DMS153 (cell line): ENCODE data around the gene CSTPP1.
"Not testable (repeated sequence)": the region's sequence is repeated elsewhere in the genome, so short reads cannot be mapped to it uniquely, and the experiment has no call there.

ENCODE experiments used
- DNase-seq: peaks from one replicate; lab custom pipeline; 2025; lab: John Stamatoyannopoulos, UW

Gene CSTPP1

DNA sequence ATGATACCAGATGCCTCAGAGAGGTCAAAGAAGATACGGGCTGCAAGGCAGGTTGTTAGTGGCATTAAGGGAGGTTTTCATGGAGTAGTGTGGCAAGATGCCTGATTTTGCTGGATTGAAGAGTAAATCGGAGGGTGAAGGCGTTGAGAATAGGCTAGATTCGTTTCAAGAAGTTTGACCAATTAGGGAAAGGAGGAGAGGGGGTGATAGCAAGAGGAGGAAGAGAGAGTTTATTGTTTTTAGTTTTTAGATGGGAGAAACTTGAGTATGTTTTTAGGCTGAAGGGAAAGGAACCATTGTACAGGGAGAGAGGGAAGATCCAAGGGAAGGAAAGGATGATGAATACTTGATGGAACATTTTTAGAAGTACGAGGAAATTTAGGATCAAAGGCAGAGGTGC lies 16.5 kb downstream of the CSTPP1 start:
- DNase-seq = no peak

DNA sequence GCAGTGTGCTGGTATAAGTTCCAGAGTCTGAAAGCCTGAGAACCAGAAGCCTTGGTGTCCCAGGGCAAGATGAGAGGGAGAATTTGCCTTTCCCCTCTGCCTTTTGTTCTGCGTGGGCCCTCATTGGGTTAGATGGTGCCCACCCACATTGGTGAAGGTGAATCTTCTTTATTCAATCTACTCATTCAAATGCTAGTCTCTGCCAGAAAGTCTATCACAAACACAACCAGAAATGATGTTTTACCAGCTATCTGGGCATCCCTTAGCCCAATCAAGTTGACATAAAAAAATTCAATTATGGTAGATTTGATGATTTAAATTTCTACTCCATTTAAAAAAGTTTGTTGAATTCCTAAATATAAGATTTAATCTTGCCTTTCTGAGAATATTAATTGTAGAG lies 22.2 kb downstream of the CSTPP1 start:
- no peak for DNase-seq

DNA sequence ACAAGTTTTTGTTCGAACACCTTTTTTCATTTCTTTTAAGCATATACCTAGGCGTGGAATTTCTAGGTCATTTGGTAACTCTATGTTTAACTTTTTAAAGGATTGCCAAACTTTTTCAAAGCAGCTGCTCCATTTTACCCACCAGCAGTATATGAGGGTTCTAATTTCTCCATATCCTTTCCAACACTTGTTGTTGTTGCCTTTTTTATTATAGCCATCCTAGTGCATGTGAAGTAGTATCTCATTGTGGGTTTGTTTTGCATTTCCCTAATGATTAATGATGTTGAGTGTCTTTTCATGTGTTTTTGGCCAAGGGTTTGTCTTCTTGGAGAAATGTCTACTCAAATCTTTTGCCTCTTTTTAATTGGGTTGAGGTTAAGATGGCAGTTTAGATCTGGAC lies 24.5 kb downstream of the CSTPP1 start:
- DNase-seq = no peak

DNA sequence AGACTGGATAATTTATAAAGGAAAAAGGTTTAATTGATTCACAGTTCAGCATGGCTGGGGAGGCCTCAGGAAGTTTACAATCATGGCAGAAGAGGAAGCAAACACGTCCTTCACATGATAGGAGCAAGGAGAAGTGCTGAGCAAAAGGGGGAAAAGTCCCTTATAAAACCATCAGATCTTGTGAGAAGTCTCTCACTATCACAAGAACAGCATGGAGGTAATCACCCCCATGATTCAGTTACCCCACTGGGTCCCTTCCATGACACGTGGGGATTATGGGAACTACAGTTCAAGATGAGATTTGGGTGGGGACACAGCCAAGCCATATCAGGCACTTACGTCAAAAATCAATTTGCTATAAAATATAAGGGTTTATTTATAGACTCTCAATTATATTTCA lies 25.3 kb downstream of the CSTPP1 start:
- not testable (repeated sequence) for DNase-seq

DNA sequence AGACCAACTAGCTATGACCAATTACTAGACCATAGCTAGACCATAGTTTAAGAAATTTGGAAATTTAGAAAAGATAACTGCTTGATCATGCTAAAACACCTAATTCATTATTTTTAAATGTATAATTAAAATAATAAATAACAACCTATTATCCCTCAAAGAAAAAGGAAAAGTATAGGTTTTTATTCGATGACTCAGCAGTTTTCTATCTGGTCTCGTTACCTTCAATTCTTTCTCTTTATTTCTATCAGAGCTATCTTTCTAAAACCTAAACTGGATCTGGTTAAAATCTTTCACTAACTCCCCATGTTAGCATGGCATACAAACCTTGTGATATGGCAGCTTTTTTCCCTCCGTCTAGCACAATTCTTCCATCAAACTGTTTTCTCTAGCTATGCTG lies 27.3 kb downstream of the CSTPP1 start:
- DNase-seq = no peak

DNA sequence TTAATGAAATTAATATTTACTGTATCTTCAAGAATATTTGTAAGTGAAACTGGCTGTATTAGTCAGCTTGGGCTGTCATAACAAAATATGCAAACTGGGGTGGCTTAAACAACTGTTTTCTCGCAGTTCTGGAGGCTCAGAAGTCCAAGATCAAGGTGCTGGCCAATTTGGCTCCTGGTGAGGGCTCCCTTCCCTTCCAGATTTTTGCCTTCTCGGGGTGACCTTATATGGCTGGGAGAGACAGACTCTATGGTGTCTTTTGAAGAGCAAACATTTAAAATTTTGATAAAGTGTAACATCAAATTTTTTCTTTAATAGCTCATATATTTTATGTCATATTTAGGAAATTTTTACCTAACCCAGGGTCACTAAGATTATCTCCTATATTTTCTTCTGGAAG lies 30.2 kb downstream of the CSTPP1 start:
- DNase-seq = no peak

DNA sequence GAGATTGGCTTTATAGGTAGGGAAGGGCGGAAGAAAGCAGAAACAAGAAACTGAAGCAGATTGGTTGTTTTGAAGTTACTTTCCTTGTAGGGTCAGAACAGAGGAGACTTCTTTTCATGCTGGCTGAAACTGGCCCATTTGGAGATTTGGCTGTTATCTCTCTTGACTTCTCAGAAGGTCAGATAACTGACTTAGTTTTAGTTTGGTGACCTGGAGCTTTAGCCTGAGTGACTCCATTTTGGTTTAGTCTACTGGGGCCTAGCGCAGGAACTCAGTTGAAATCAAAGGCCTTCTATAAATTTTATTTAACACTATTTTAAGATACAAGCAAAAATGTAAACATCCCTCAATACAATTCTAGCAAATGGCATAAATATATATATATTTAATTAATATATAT lies 31.4 kb downstream of the CSTPP1 start:
- DNase-seq = no peak

DNA sequence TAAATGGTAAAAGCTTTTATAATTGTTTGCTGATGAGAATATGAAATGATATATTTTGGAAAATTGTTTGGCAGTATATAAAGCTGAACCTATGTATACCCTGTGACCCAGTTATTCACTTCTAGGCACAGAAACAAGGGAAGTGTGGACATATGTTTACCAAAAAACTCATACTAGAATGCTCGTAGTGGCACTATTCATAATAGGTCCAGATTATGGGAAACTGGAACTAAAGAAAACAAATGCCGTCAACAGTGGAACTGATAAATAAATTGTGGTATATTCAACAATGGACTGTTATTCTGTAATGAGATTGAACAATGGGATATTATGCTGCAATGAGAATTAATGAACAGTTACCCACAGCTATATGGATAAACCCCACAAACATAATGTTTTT lies 32.8 kb downstream of the CSTPP1 start:
- DNase-seq = no peak

DNA sequence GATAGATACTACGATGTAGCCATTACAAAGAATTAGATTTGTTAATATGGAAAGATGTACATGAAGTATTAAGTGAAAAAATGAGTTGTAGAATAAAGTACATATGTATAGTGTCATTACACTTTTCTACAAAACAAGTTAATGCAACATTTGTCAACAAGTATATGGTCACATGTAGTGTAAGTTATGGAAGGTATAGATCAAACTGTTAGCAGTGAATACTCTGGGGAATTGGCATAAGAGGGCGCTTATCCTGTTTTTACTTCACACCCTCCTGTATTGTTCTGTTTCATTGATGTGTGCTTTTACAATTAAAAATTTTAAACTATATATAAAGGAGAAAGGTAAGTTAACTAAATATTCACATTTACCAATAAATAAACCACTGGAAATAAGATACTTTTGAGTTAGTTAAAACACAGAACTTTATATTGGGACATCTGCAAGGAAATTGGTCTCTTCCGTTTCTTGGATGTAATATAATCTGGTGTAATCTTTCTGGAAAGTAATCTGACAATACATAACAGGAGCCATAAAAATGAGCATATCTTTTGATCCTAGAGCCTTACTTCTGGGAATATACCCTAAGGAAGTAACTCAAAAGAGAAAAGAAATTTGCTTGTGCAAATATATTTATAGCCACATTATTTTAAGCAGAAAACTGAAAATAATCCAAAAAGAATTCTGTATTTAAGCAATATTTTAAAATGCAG lies 34.5 kb downstream of the CSTPP1 start:
- no peak for DNase-seq

DNA sequence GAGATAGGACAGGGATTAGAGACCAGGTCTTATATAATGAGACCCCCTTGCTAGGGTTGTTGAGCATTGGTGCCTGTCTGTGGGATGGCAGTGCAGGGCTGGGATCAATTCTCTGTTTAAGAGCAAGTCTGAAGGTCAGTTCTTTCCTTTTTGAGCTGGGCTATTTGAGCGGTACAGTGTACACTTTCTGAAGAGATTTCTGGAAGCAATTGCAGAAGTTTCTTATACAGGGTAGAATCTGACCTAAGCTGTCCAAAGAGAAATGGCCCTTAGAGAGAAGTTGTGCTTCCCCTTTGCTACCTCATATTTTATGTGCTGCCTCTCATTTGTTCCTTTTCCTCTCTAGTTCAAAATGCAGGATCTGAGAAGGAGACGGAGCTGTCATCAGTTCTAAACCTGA lies 35.8 kb downstream of the CSTPP1 start:
- no peak for DNase-seq

DNA sequence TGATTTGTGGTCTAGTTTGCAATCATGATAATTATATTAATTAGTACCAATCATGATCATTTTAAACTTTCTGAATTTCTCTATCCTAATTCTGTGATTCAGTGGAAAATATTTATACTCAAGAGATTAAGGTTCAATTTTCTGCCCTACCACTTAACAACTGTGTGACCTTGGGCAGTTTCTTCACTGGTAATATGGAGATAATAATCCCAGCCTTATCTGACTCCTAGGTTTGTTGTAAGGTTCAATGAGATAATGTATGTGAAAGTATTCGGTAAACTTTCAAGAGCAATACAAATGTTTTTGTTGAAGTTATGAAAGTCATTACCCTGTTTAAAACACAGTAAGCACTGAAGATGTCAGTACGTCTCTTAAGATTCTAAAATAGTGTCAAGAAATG lies 36.3 kb downstream of the CSTPP1 start:
- no peak for DNase-seq

DNA sequence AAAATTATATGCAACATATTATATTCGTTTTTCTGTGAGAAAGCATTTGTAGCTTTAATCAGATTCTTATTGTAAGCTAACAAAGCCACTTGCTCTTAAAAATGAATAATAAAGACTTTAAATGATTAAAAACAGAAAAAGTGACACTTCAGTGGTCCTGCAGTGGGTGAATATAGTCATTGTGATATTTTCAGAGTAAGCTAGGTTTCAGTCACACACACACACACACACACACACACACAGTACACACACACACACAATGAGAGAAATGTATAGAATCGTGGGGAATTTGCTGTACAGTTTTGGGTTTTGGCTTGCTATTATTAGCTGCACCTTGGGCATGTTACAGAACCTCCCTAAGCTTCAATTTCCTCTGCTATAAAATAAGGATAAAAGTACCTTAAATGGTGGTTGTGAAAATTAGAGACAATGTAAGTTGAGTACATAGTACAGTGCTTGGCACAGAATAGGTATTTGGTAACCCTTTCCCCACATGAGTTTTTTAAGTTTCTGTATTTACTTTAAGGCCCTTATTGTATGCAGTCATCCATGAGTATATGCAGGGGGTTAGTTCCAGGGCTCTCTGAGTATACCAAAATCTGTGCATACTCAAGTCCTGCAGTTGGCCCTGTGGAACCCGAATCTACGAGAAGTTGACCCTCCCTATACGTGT lies 39.8 kb downstream of the CSTPP1 start:
- no peak for DNase-seq

DNA sequence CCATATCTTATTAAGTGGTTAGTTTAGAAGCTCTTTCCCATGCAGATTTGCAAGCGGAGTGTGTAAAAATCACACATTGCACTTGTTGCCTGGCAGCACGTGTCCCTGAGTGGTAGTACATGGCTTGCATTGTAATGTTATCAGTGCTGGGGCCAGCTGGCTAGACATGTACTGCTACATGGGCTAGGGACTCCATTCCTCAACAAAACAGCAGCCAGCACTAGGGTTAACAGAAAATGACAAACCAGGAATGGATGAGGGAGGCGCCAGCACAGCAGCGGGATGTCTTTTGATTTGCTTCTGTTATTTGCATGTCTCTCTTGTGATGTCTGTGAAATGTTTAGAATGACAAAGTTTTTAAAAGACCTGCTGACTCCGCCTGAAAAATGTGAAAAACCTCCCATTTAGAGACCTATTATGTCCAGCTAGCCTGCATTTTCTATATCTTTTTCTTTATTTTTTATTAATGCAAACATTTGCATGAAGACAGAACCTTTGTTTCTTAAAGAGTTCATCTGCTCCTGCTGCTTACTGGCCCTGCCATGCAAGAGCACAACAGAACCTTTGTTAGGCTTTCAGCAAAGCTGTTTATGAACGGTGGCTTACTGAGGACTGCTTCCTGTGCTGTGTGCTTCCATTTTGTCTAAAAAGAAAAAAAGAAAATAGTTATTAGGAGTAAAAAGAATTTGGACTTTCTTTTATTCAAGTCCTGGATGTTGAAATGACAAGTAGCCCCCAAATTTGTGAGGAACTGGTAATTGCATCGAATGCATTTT lies 40.7 kb downstream of the CSTPP1 start:
- DNase-seq = peak; percentile 26

DNA sequence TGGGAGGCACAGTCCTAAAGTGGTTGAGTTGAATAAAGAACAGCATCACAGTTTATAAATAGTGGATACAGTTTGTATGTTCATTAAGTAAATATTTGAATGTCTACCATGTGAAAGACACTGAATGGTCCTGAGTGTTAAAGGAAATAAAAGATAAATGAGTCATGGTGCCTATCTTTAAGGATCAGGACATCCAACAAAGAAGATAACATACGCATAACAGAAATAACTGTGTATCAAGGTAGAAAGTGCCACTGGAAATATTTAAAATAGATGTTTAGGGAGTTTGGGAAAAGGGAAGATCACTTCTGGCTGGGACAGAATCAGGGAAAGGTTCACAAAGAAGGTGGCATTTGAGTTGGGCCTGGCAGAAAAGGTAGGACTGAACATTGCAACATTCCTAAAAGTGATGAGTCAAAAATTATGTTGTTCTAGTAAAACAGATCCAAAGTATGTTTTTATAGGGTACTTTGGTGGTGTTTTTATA lies 41.5 kb downstream of the CSTPP1 start:
- DNase-seq = peak; percentile 83

DNA sequence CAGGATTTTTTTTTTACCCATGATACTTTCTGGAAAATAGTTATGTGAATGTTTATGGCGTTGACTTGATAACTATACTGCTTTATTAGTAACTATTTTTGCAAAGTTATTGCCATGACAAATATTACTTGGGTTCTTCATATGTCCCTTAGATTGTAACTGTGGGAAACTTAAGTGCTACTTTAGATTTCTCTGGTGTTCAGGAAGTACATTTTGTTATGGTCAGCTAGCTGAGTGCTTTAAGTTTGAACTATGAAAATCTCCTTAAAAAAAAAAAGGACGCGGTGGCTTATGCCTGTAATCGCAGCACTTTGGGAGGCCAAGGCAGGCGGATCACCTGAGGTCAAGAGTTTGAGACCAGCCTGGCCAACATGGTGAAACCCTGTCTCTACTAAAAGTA lies 42.8 kb downstream of the CSTPP1 start:
- DNase-seq = no peak

DNA sequence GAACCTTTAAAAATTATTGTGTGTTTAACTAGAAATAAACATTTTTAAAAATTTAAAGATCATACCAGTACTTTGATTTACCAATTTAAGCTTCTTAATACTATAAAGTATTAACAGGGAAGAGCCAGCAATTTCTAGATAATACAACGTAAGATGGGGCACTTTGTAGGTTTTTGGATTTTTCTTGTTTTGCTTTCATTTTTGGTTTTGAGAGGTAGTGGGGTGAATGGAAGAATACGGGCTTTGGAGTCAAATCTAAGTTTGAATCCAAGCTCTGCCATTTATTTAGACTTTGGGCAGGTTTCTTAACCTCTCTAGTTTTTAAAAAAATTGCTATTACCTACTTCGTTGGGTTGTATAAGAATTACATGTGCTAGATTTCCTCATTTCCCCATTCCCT lies 44.9 kb downstream of the CSTPP1 start:
- no peak for DNase-seq

DNA sequence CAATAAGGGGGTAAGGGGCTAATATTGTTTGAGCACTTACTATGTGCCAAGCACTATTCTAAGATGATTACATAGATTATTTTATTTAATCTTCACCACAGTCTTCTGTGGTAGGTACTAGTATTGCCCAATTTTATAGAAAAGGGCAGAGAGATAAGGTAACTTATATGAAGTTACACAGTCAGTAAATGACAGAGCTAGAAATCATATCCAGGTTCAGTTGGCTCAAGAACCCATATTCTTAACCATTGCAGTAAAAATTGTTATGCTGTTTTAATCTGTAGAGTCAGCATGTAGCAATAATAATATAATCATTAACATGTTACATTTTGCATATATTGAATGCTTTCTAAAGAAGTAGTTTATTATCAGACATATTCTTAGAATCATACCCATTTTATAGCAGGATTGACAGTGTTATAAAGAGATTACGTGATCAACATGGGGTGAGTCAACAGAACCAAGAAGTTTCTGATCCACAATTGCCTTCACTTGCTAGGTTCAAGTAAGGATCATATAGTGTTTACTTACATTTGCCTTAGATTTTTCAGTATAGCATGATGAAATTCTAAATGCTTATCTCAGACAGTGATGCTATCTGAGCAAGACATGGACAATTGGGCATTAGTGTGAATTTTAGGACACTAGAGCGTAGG lies 46.4 kb downstream of the CSTPP1 start:
- DNase-seq = no peak

DNA sequence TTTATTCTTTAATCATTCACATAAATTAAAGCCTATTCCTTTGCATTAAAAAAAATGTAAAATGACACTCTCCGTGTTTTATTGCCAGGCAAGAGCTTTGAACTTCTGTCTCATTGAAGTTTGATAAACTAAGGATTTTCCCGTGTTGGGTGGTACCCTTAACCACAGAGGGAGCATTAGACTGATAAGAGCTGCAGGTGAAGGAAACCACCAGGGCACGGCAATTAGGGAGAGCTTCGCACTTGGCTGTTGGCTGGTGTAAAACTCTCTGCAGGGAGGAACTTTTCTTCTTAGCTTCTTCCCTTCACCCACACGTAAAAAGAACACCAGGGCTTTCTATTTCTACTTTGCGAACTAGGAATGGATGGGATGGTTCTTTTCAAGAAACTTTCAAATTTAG lies 47.0 kb downstream of the CSTPP1 start:
- no peak for DNase-seq

DNA sequence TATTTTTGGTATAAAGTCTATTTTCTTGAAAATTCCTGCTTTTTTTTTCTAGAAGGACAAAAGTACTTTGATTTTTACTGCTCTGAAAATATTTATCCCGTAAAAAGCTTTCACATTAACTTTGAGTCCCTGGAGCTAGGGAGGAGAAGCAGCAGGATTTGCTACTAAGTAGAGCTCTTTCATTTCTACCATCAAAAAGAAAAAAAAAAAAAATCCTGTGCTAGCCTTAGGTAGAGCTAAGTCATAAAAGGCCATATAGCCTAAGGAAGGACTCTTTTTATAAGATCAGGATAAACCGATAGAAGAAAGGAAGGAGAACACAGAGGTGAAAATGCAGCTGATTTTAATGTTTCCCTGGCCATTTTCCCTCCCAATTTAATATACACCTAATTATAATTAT lies 48.0 kb downstream of the CSTPP1 start:
- no peak for DNase-seq

DNA sequence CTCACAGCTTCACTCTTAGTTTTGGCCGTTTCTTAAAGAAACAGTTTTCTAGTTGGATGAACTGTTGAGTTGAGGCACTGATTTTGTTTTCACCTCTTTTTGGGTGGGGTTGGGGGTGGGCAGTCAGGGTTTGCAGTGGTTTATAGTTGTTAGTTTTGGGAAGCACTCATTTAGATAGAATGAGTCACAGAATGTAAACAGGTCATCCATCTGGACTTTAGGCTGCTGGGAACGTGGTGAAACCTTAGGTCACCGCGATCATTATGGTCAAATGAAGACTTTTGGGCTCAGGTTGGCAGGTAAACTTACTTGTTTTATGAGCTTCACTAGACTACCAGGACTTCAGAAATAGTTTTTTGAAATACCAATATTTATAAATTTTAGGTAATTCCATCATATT lies 48.4 kb downstream of the CSTPP1 start:
- no peak for DNase-seq

DNA sequence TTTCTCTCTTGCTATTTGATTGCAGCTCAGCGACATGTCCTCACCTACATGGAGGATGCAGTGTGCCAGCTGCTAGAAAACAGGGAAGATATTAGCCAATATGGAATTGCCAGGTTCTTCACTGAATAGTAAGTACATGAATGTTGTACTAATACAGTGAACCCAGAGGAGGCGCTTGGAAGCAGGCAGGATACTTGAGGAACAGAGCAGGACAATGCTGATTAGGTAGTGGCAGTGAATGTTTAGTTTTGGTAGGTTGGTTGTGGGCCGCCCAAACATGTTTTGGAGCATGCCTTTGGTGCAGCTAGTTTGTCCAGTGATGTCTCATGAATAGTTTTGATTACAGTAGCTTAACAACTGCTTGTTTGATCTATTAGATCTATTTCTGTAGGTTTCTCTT lies 50.6 kb downstream of the CSTPP1 start:
- DNase-seq = no peak

DNA sequence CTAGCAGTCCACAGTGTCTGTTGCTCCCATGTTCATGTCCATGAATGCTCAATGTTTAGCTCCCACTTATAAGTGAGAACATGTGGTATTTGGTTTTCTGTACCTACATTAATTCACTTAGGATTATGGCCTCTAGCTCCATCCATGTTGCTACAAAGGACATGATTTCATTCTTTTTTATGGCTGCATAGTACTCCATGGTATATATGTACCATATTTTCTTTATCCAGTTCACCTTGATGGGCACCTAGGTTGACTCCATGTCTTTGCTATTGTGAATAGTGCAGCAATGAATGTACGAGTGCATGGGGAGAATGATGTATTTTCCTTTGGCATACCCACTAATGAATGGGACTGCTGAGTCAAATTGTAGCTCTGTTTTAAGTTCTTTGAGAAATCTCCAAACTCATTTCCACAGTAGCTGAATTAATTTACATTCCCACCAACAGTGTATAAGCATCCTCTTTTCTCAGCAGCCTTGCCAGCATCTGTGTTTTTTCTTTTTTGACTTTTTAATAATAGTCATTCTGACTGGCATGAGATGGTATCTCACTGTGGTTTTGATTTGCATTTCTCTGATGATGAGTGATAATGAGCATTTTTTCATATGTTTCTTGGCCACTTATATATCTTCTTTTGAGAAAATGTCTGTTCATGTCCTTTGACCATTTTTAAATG lies 53.4 kb downstream of the CSTPP1 start:
- DNase-seq = not testable (repeated sequence)
